K562 (cell line): Measurements from ENCODE around the gene OSBPL7.

ENCODE experiments used
- BRCA1 ChIP-seq, 2 experiments: fragments of 450-650 bp in 1 of 2; sonication (generic) in 1 of 2; formaldehyde crosslinking in 1 of 2; IDR thresholded peaks; 2 replicates each; pipeline versions ENCODE4 v1.5.0 to v1.6.1; 2017 to 2020; ENCODE audit warnings: mild to moderate bottlenecking in 1 of 2, missing genetic modification reagents in 1 of 2
- CBX5 ChIP-seq: IDR thresholded peaks from 2 replicates; pipeline ENCODE4 v1.6.1; 2014; ENCODE audit warnings: low read depth, borderline replicate concordance
- CCAR2 ChIP-seq: fragments of 200-400 bp; formaldehyde crosslinking; IDR thresholded peaks from 2 replicates; pipeline ENCODE4 v1.6.1; 2017; ENCODE audit warnings: mild to moderate bottlenecking, low read depth, low read length
- CTCF ChIP-seq, 3 experiments: IDR thresholded peaks in 2 of 3; conservative IDR thresholded peaks in 1 of 3; 2 replicates each; pipeline ENCODE4 v1.5.1; 2011 to 2012; ENCODE audit warnings: low read length in 3 of 3, mild to moderate bottlenecking in 3 of 3, control low read depth in 2 of 3, improper control_type of control experiment in 1 of 3, inconsistent platforms in 1 of 3, low read depth in 1 of 3, mixed read lengths in 1 of 3, moderate library complexity in 1 of 3; ENCODE audit not compliant: insufficient read depth in 2 of 3
- MAFK ChIP-seq: IDR thresholded peaks from 2 replicates; pipeline ENCODE4 v1.6.1; 2011; ENCODE audit warnings: low read length, improper control_type of control experiment
- POLR2A ChIP-seq: fragments of 450-650 bp; conservative IDR thresholded peaks from 2 replicates; pipeline ENCODE4 v1.6.1; 2016
- ZKSCAN8 ChIP-seq: fragments of 200-800 bp; sonication (Bioruptor generic); IDR thresholded peaks from 2 replicates; pipeline ENCODE4 v1.6.1; 2016; ENCODE audit warnings: missing genetic modification characterization, missing compliant biosample characterization

GRCh38 chr17:47857551-47858455, 36.2 kb upstream of the OSBPL7 start:
- TF ChIP-seq ZKSCAN8 = no peak
- no peak for TF ChIP-seq MAFK
- TF ChIP-seq CBX5 = no peak
- no peak for TF ChIP-seq CCAR2
- no peak for TF ChIP-seq BRCA1 (IDR thresholded peaks at IDR 0.05)
- no peak for TF ChIP-seq BRCA1 (CRISPR knock-in tag; IDR thresholded peaks at IDR 0.05)
- TF ChIP-seq CTCF (IDR thresholded peaks at IDR 0.05 in 2 of 3, conservative IDR thresholded peaks at IDR 0.05 in 1 of 3; ENCODE audit: insufficient read depth in 2 of 3, low read depth in 1 of 3, low read length in 3 of 3) = no peak
- no peak for TF ChIP-seq POLR2A
